Keratinocyte (primary cell): ENCODE results near the gene PPP2R5B. TPM values are rescaled to one million over a fixed set of nuclear protein-coding genes. Genes with fewer than 3 reads are reported as not detected.

Experiments
- DNase-seq: peaks from one replicate; pipeline ENCODE4 v3.0.0-alpha.2; 2011; ENCODE audit warnings: low read depth, missing footprints, low spot score
- FAIRE-seq: peaks from 2 replicates; lab custom pipeline; 2011; peaks lifted over from hg19 to GRCh38; lab: Jason Lieb, UNC
- H2AFZ ChIP-seq: 2 replicates; pipeline ENCODE4 v1.6.0; 2012; ENCODE audit warnings: low read length, control low read depth, inconsistent platforms; ENCODE audit not compliant: control insufficient read depth
- H3K27ac ChIP-seq: 2 replicates; pipeline ENCODE4 v1.5.1; 2011; ENCODE audit warnings: low read length; ENCODE audit not compliant: control insufficient read depth, insufficient read depth
- H3K27me3 ChIP-seq: 3 replicates; pipeline ENCODE4 v1.6.0; 2011; ENCODE audit warnings: low read length; ENCODE audit not compliant: control insufficient read depth, insufficient read depth; ENCODE audit errors: extremely low read depth
- H3K36me3 ChIP-seq, 2 experiments: 2 replicates in 1 of 2; 3 replicates in 1 of 2; pipeline ENCODE4 v1.5.1; 2011; ENCODE audit warnings: low read length in 2 of 2, mild to moderate bottlenecking in 1 of 2; ENCODE audit not compliant: control insufficient read depth in 2 of 2, insufficient read depth in 2 of 2; ENCODE audit errors: extremely low read depth in 1 of 2
- H3K4me1 ChIP-seq: 3 replicates; pipeline ENCODE4 v1.5.1; 2011; ENCODE audit warnings: low read length; ENCODE audit not compliant: control insufficient read depth, insufficient read depth; ENCODE audit errors: extremely low read depth
- H3K4me2 ChIP-seq: 3 replicates; pipeline ENCODE4 v1.6.0; 2011; ENCODE audit warnings: low read depth, low read length; ENCODE audit not compliant: control insufficient read depth, insufficient read depth; ENCODE audit errors: extremely low read depth
- H3K4me3 ChIP-seq, 3 experiments: fragments of 200-600 bp in 1 of 3; sonication (generic) in 1 of 3; 2 replicates in 2 of 3; 3 replicates in 1 of 3; pipeline ENCODE4 v1.5.1; 2011 to 2016; ENCODE audit warnings: low read length in 3 of 3, mild to moderate bottlenecking in 3 of 3, control low read depth in 2 of 3, inconsistent platforms in 1 of 3, low read depth in 1 of 3, mixed read lengths in 1 of 3, mixed run types in 1 of 3, moderate library complexity in 1 of 3; ENCODE audit not compliant: control insufficient read depth in 2 of 3, insufficient read depth in 2 of 3; ENCODE audit errors: extremely low read depth in 1 of 3
- H3K79me2 ChIP-seq: 2 replicates; pipeline ENCODE4 v1.6.0; 2012; ENCODE audit warnings: low read length; ENCODE audit not compliant: control insufficient read depth, insufficient read depth
- H3K9ac ChIP-seq: 3 replicates; pipeline ENCODE4 v1.6.0; 2011; ENCODE audit warnings: low read length; ENCODE audit not compliant: control insufficient read depth, insufficient read depth; ENCODE audit errors: extremely low read depth
- H3K9me1 ChIP-seq: 3 replicates; pipeline ENCODE4 v1.6.0; 2011; ENCODE audit warnings: low read length; ENCODE audit not compliant: control insufficient read depth, insufficient read depth; ENCODE audit errors: extremely low read depth
- H3K9me3 ChIP-seq: 2 replicates; pipeline ENCODE4 v1.5.1; 2012; ENCODE audit warnings: low read depth, low read length; ENCODE audit not compliant: control insufficient read depth
- H4K20me1 ChIP-seq: 3 replicates; pipeline ENCODE4 v1.6.0; 2011; ENCODE audit warnings: low read length; ENCODE audit not compliant: control insufficient read depth, insufficient read depth; ENCODE audit errors: extremely low read depth
- EZH2 ChIP-seq: IDR thresholded peaks from one replicate; pipeline ENCODE4 v1.6.1; 2012; ENCODE audit warnings: inconsistent platforms, mild to moderate bottlenecking, low read length, moderate library complexity
- dilution Hi-C: fragments of 300-500 bp; cut with MboI; formaldehyde crosslinking; loops from one replicate; pipeline ENCODE4 v1.7.0; 2020; ENCODE audit warnings: low sequenced_read_pairs; ENCODE audit not compliant: extremely low pct_ligation_motif_present
- polyA plus RNA-seq, 5 experiments: library from polyadenylated mRNA; depleted of rRNA in 3 of 5; stranded (reverse) in 3 of 5; stranded (forward) in 1 of 5; unstranded in 1 of 5; fragments of >200 nt; gene quantifications; 1 replicate in 1 of 5; 2 replicates in 3 of 5; 3 replicates in 1 of 5; pipeline versions ENCODE4 v1.2.1 to v1.2.3, GENCODE V29; 2011 to 2012; ENCODE audit warnings: missing spikeins in 2 of 5, low read depth in 1 of 5, low replicate concordance in 1 of 5
- TF ChIP-seq, protein P1 (sequence below), 3 experiments: IDR thresholded peaks in 1 of 3; conservative IDR thresholded peaks in 1 of 3; optimal IDR thresholded peaks in 1 of 3; 2 replicates in 2 of 3; 3 replicates in 1 of 3; pipeline versions ENCODE3 to v1.5.1; 2011; ENCODE audit warnings: low read length in 3 of 3, mild to moderate bottlenecking in 3 of 3, moderate library complexity in 2 of 3, control low read depth in 1 of 3, inconsistent platforms in 1 of 3; ENCODE audit not compliant: insufficient read depth in 2 of 3; ENCODE audit errors: extremely low read depth in 1 of 3

Gene PPP2R5B
- polyA plus RNA-seq, 1 donor (not counting 4 experiments of a cell fraction or from before 2014, with no cell fraction given), result 16.4 TPM

- no peaks in the 10 kb centered on the region for H4K20me1 ChIP-seq
- H3K27ac ChIP-seq, result no peak overlapping the region
- dilution Hi-C loops, result no loop called here
- H3K79me2 ChIP-seq, result no peaks in the 10 kb centered on the region
- TF ChIP-seq, protein P1, sequence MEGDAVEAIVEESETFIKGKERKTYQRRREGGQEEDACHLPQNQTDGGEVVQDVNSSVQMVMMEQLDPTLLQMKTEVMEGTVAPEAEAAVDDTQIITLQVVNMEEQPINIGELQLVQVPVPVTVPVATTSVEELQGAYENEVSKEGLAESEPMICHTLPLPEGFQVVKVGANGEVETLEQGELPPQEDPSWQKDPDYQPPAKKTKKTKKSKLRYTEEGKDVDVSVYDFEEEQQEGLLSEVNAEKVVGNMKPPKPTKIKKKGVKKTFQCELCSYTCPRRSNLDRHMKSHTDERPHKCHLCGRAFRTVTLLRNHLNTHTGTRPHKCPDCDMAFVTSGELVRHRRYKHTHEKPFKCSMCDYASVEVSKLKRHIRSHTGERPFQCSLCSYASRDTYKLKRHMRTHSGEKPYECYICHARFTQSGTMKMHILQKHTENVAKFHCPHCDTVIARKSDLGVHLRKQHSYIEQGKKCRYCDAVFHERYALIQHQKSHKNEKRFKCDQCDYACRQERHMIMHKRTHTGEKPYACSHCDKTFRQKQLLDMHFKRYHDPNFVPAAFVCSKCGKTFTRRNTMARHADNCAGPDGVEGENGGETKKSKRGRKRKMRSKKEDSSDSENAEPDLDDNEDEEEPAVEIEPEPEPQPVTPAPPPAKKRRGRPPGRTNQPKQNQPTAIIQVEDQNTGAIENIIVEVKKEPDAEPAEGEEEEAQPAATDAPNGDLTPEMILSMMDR (optimal IDR thresholded peaks at IDR 0.05 in 1 of 3, IDR thresholded peaks at IDR 0.05 in 1 of 3, conservative IDR thresholded peaks at IDR 0.05 in 1 of 3; ENCODE audit: extremely low read depth in 1 of 3, insufficient read depth in 2 of 3, low read length in 3 of 3), result no peak
- no peak for TF ChIP-seq EZH2
- peaks cover 2% of the 10 kb centered on the region for H3K4me1 ChIP-seq
- no peak overlapping the region for H2AFZ ChIP-seq
- H3K4me3 ChIP-seq, result no peak overlapping the region
- H3K27me3 ChIP-seq, result no peaks in the 10 kb centered on the region
- DNase-seq (no peak), FAIRE-seq (no peak)
- H3K36me3 ChIP-seq, result peaks cover 26 to 34% of the 10 kb centered on the region in 2 experiments
- H3K9me1 ChIP-seq, result no peaks in the 10 kb centered on the region
- H3K4me2 ChIP-seq, result no peak overlapping the region
- H3K9ac ChIP-seq, result no peak overlapping the region
- H3K9me3 ChIP-seq, result no peaks in the 10 kb centered on the region
Measured at GRCh38 chr11:64931290-64931689, 6.8 kb downstream of the PPP2R5B start.

DNA sequence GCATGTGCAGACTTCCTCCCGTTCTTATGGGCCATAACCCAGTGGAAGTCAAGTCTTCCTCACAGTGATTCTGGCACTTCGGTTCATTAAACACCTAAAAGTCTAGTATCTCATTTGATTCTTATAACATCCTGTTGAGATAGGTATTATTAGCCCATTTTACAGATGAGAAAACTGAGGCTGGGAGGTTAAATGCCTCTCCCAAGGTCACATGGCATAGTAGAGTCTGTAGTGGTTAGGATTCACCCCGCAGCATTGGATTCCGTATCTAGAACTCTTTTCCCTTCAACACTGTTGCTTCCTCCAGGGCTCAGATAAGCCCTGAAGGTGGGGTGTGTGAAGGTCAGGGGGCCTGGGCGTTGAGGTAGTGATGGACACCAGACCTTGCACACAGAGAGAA, 7.8 kb downstream of the PPP2R5B start:
- Histone ChIP-seq H3K4me1 (peaks cover 2% of the 10 kb centered on the region), H3K4me2 (no peak overlapping the region), H4K20me1 (no peaks in the 10 kb centered on the region), H3K36me3 (peaks cover 21 to 34% of the 10 kb centered on the region in 2 experiments), H3K9me3 (no peaks in the 10 kb centered on the region), H3K9me1 (no peaks in the 10 kb centered on the region), H2AFZ (no peak overlapping the region), H3K27ac (no peak overlapping the region), H3K9ac (no peak overlapping the region), H3K79me2 (no peaks in the 10 kb centered on the region), H3K4me3 (no peak overlapping the region), H3K27me3 (no peaks in the 10 kb centered on the region)
- TF ChIP-seq EZH2, result no peak
- TF ChIP-seq, protein P1 (optimal IDR thresholded peaks at IDR 0.05 in 1 of 3, IDR thresholded peaks at IDR 0.05 in 1 of 3, conservative IDR thresholded peaks at IDR 0.05 in 1 of 3; ENCODE audit: extremely low read depth in 1 of 3, insufficient read depth in 2 of 3, low read length in 3 of 3), result no peak
- DNase-seq (no peak), FAIRE-seq (no peak)
- dilution Hi-C loops, result no loop called here
